ENCODE data around the gene GPX6.

DNA sequence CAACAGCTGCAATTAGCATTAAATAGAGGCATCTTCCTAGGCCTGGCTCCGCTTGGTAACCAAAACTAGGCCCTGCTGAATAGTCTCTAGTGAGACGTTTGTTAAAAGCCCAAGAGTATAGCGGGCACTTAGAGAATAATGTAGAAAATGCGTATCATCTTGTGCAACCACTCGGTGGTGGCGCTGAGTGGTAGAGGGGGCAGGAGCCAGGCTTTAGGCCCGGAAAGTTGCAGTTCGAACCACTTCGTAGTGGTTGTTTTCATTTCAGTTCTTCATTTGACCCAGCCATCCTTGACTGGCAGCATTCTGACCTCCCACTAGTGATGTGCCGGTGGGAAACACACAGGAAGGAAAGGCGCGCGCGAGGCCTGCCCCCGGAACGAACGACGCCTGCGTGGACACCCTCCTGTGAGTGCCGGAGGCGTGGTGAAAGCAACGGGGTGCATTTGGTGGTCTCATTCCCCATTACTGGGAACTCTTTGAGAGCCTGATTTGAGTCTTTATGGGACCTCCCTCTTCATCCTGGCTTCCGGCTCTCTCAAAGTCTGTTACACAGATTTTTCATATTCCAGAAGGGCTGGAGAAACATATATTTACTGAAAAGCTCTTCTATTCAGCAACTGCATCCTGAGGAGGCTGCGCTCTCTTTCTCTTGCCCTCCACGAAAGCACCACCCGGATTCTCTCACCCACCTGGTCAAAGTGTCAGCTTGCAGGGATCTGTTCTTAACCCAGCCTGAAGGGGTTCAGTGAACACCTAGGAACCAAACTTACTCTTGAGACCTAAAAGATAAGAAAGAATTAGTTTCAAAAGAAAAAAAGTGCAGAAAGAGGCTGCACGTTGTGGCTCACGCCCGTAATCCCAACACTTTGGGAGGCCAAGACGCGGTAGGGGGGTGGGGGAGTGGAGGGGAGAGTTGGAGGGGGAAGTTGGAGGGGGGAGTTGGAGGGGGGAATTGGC, 28.3 kb upstream of the GPX6 start:
- TF ChIP-seq CEBPB (IDR thresholded peaks at IDR 0.05) (no peak), EP300 (IDR thresholded peaks at IDR 0.05; ENCODE audit: borderline replicate concordance) (no peak), RAD21 (IDR thresholded peaks at IDR 0.05; ENCODE audit: low read depth) (no peak), NFIC (IDR thresholded peaks at IDR 0.05) (no peak), REST (IDR thresholded peaks at IDR 0.05; ENCODE audit: low read depth) (no peak), FOXM1 (IDR thresholded peaks at IDR 0.05; ENCODE audit: borderline replicate concordance, low read depth) (no peak), YY1 (IDR thresholded peaks at IDR 0.05; ENCODE audit: low read depth) (no peak), TEAD4 (IDR thresholded peaks at IDR 0.05) (no peak), TAF1 (IDR thresholded peaks at IDR 0.05; ENCODE audit: low read depth) (no peak), CREB1 (IDR thresholded peaks at IDR 0.05; ENCODE audit: low read depth) (no peak), EGR1 (IDR thresholded peaks at IDR 0.05) (no peak)
- TF ChIP-seq, protein P1, sequence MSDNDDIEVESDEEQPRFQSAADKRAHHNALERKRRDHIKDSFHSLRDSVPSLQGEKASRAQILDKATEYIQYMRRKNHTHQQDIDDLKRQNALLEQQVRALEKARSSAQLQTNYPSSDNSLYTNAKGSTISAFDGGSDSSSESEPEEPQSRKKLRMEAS (IDR thresholded peaks at IDR 0.05), result no peak
- TF ChIP-seq, protein P2, sequence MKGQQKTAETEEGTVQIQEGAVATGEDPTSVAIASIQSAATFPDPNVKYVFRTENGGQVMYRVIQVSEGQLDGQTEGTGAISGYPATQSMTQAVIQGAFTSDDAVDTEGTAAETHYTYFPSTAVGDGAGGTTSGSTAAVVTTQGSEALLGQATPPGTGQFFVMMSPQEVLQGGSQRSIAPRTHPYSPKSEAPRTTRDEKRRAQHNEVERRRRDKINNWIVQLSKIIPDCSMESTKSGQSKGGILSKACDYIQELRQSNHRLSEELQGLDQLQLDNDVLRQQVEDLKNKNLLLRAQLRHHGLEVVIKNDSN (IDR thresholded peaks at IDR 0.05), result no peak

All from Ishikawa (cell line).